HEK293T (cell line): ENCODE measurements around the gene NARF.
"Not testable (repeated sequence)": the region's sequence is repeated elsewhere in the genome, so short reads cannot be mapped to it uniquely, and the experiment has no call there.

Source experiments
- CTCF ChIA-PET: fragments of 350-600 bp; formaldehyde crosslinking; extraction: SDS; loops from one replicate; lab custom pipeline; 2021; ENCODE audit warnings: antibody characterized with exemption, inconsistent platforms; lab: Yijun Ruan, JAX
- POLR2A ChIA-PET: fragments of 350-600 bp; formaldehyde crosslinking; extraction: SDS; loops from one replicate; lab custom pipeline; 2020; ENCODE audit warnings: antibody characterized with exemption, inconsistent platforms; lab: Yijun Ruan, JAX
- DNase-seq: peaks from one replicate; pipeline ENCODE4 v3.0.0; 2012; ENCODE audit warnings: mixed read lengths; ENCODE audit errors: extremely low spot score
- ARNT ChIP-seq: fragments of 450-650 bp; IDR thresholded peaks from 2 replicates; pipeline ENCODE4 v1.6.1; 2017; ENCODE audit warnings: mild to moderate bottlenecking
- BHLHE40 ChIP-seq: fragments of 450-650 bp; IDR thresholded peaks from 2 replicates; pipeline ENCODE4 v1.6.1; 2016; ENCODE audit warnings: mild to moderate bottlenecking, moderate library complexity, borderline replicate concordance
- CTBP1 ChIP-seq: fragments of 450-650 bp; IDR thresholded peaks from 2 replicates; pipeline ENCODE4 v1.6.1; 2016; ENCODE audit warnings: borderline replicate concordance
- ELF4 ChIP-seq: fragments of 450-650 bp; IDR thresholded peaks from 2 replicates; pipeline ENCODE4 v1.6.1; 2017; ENCODE audit warnings: antibody characterized with exemption
- FOXA1 ChIP-seq: fragments of 450-650 bp; IDR thresholded peaks from 2 replicates; pipeline ENCODE4 v1.6.1; 2016; ENCODE audit warnings: mild to moderate bottlenecking
- FOXK2 ChIP-seq: fragments of 450-650 bp; IDR thresholded peaks from 2 replicates; pipeline ENCODE4 v1.6.1; 2016; ENCODE audit warnings: mild to moderate bottlenecking
- FOXM1 ChIP-seq: fragments of 450-650 bp; IDR thresholded peaks from 2 replicates; pipeline ENCODE4 v1.6.1; 2017; ENCODE audit warnings: mild to moderate bottlenecking, borderline replicate concordance
- HDGF ChIP-seq: fragments of 450-650 bp; IDR thresholded peaks from 2 replicates; pipeline ENCODE4 v1.6.1; 2017; ENCODE audit warnings: antibody characterized with exemption, borderline replicate concordance
- L3MBTL2 ChIP-seq: fragments of 450-650 bp; conservative IDR thresholded peaks from 2 replicates; pipeline ENCODE4 v1.6.1; 2016; ENCODE audit warnings: mild to moderate bottlenecking
- LEF1 ChIP-seq: fragments of 450-650 bp; IDR thresholded peaks from 2 replicates; pipeline ENCODE4 v1.6.1; 2017; ENCODE audit warnings: mild to moderate bottlenecking, borderline replicate concordance
- NFRKB ChIP-seq: fragments of 450-650 bp; IDR thresholded peaks from 2 replicates; pipeline ENCODE4 v1.6.1; 2016; ENCODE audit warnings: mild to moderate bottlenecking, moderate library complexity
- PKNOX1 ChIP-seq: fragments of 450-650 bp; IDR thresholded peaks from 2 replicates; pipeline ENCODE4 v1.6.1; 2016
- SP1 ChIP-seq: fragments of 450-650 bp; IDR thresholded peaks from 2 replicates; pipeline ENCODE4 v1.6.1; 2017
- SUZ12 ChIP-seq: fragments of 450-650 bp; IDR thresholded peaks from 2 replicates; pipeline ENCODE4 v1.6.1; 2016; ENCODE audit warnings: mild to moderate bottlenecking
- TARDBP ChIP-seq: fragments of 450-650 bp; IDR thresholded peaks from 2 replicates; pipeline ENCODE4 v1.6.1; 2016
- ZNF384 ChIP-seq: fragments of 450-650 bp; IDR thresholded peaks from 2 replicates; pipeline ENCODE4 v1.6.1; 2016

Gene NARF

GRCh38 chr17:82528484-82529265, 70.1 kb downstream of the NARF start:
- CTCF ChIA-PET: interaction anchor here (2.6 kb wide), 1 partner anchor 8 kb away, joined by 15 read pairs; no protein-coding TSS in a partner anchor
- POLR2A ChIA-PET: interaction anchor here (3.6 kb wide), 1 partner anchor 9 kb away, joined by 19 read pairs; the partner anchor contains the start of gene FOXK2
- DNase-seq: no peak

GRCh38 chr17:82529914-82530300, 71.4 kb downstream of the NARF start:
- TF ChIP-seq HDGF (no peak), ZNF384 (no peak), LEF1 (no peak), SUZ12 (no peak), FOXA1 (no peak), TARDBP (no peak), ARNT (no peak), NFRKB (no peak), ELF4 (no peak), BHLHE40 (no peak), CTBP1 (no peak), FOXK2 (no peak), L3MBTL2 (no peak), SP1 (no peak), FOXM1 (no peak), PKNOX1 (no peak)
- ChIA-PET CTCF (interaction anchor here (1.5 kb wide), 1 partner anchor 9 kb away, joined by 3 read pairs; no protein-coding TSS in a partner anchor), POLR2A (interaction anchor here (0.8 to 3.6 kb wide), 3 partner anchors 10 to 62 kb away, joined by 3 to 19 read pairs (median 3); partner anchors contain the start of gene FOXK2)
- DNase-seq: no peak

More at GRCh38 chr17:82528484-82529265, 70.1 kb downstream of the NARF start:
- TF ChIP-seq L3MBTL2: 0 out of 2 replicates have a peak, but pooled peaks have one; percentile 33
- no peak for TF ChIP-seq ELF4

GRCh38 chr17:82531431-82531881, 72.9 kb downstream of the NARF start:
- CTCF ChIA-PET: interaction anchor here (1.5 kb wide), 1 partner anchor 10 kb away, joined by 3 read pairs; no protein-coding TSS in a partner anchor
- POLR2A ChIA-PET: interaction anchor here (1.2 to 1.3 kb wide), 2 partner anchors 12 to 35 kb away, joined by 3 to 7 read pairs; partner anchors contain the start of gene FOXK2
- DNase-seq: no peak
- TF ChIP-seq FOXA1: no peak
- no peak for TF ChIP-seq ELF4
- no peak for TF ChIP-seq HDGF
- TF ChIP-seq LEF1: no peak
- TF ChIP-seq L3MBTL2: no peak
- no peak for TF ChIP-seq NFRKB
- TF ChIP-seq ZNF384: no peak
- no peak for TF ChIP-seq SUZ12
- no peak for TF ChIP-seq TARDBP
- no peak for TF ChIP-seq FOXM1
- no peak for TF ChIP-seq FOXK2
- no peak for TF ChIP-seq PKNOX1
- no peak for TF ChIP-seq CTBP1
- TF ChIP-seq BHLHE40: no peak

GRCh38 chr17:82534401-82534812, 75.9 kb downstream of the NARF start:
- ChIA-PET CTCF (interaction anchor here (0.8 to 1.6 kb wide), 2 partner anchors 17 to 19 kb away, joined by 4 to 5 read pairs; no protein-coding TSS in a partner anchor), POLR2A (interaction anchor here (3.5 kb wide), 1 partner anchor 14 kb away, joined by 31 read pairs; the partner anchor contains the start of gene FOXK2)
- DNase-seq: no peak
- TF ChIP-seq ZNF384 (no peak), SUZ12 (no peak), FOXA1 (no peak), L3MBTL2 (no peak), SP1 (no peak), NFRKB (no peak), TARDBP (no peak), PKNOX1 (no peak), BHLHE40 (no peak), LEF1 (no peak), CTBP1 (no peak), ARNT (no peak), ELF4 (no peak), FOXK2 (no peak), FOXM1 (no peak), HDGF (no peak)

GRCh38 chr17:82536512-82537201, 78.1 kb downstream of the NARF start:
- TF ChIP-seq FOXA1 (no peak), FOXM1 (no peak), PKNOX1 (no peak), BHLHE40 (no peak), FOXK2 (no peak), NFRKB (no peak), TARDBP (no peak), ZNF384 (no peak)
- DNase-seq: no peak
- ChIA-PET POLR2A (interaction anchor here (0.9 to 3.5 kb wide), 4 partner anchors 8 to 40 kb away, joined by 3 to 31 read pairs (median 4); partner anchors contain the start of gene FOXK2), CTCF (interaction anchor here (0.9 to 2.6 kb wide), 6 partner anchors 8 to 42 kb away, joined by 4 to 15 read pairs (median 5); no protein-coding TSS in a partner anchor)

GRCh38 chr17:82537228-82537627, 78.7 kb downstream of the NARF start:
- ChIA-PET POLR2A (interaction anchor here (0.9 to 3.5 kb wide), 3 partner anchors 8 to 40 kb away, joined by 3 to 31 read pairs (median 4); partner anchors contain the start of gene FOXK2), CTCF (interaction anchor here (0.9 to 2.6 kb wide), 5 partner anchors 9 to 43 kb away, joined by 4 to 15 read pairs (median 5); no protein-coding TSS in a partner anchor)
- DNase-seq: not testable (repeated sequence)

GRCh38 chr17:82539076-82539475, 80.5 kb downstream of the NARF start:
- ChIA-PET POLR2A (interaction anchor here (1.4 to 1.6 kb wide), 2 partner anchors 12 to 20 kb away, joined by 3 to 4 read pairs; partner anchors contain the start of gene FOXK2), CTCF (interaction anchor here (2.0 kb wide), 1 partner anchor 16 kb away, joined by 5 read pairs; no protein-coding TSS in a partner anchor)
- not testable (repeated sequence) for DNase-seq
